Caco-2 (cell line): ENCODE data around the gene ZNF546. TPM values are rescaled to one million over a fixed set of nuclear protein-coding genes. Genes with fewer than 3 reads are reported as not detected.

Experiments
- BruUV-seq: library from RNA; stranded (reverse); fragments of 400-500 nt; replicated peaks from 2 replicates; lab custom pipeline; 2021; lab: Mats Ljungman, UMichigan
- CTCF ChIA-PET: fragments of 300-600 bp; sonication (Branson Sonifier 250); formaldehyde crosslinking; loops from one replicate; lab custom pipeline; 2022; ENCODE audit warnings: antibody characterized with exemption; lab: Charles Lee
- POLR2A ChIA-PET: fragments of 300-600 bp; sonication (Branson Sonifier 250); formaldehyde crosslinking; loops from one replicate; lab custom pipeline; 2022; ENCODE audit warnings: antibody characterized with exemption; lab: Charles Lee
- DNase-seq, 2 experiments: peaks; one replicate each; pipeline versions ENCODE4 v3.0.0 to v3.0.0-alpha.2; 2020 to 2022
- H3K27me3 ChIP-seq: replicated peaks from 2 replicates; pipeline ENCODE4 v1.6.0; 2011; ENCODE audit warnings: low read length; ENCODE audit not compliant: control insufficient read depth, insufficient read depth
- H3K36me3 ChIP-seq: 2 replicates; pipeline ENCODE4 v1.5.1; 2011; ENCODE audit warnings: low read length; ENCODE audit not compliant: control insufficient read depth, insufficient read depth
- H3K4me1 ChIP-seq: fragments of 250-450 bp; sonication (Bioruptor Pico); 2 replicates; pipeline ENCODE4 v1.5.1; 2020; ENCODE audit warnings: mild to moderate bottlenecking
- H3K4me3 ChIP-seq: 2 replicates; pipeline ENCODE4 v1.5.1; 2011; ENCODE audit warnings: low read depth, mild to moderate bottlenecking, control low read depth, low read length
- H3K9me3 ChIP-seq: fragments of 250-450 bp; sonication (Bioruptor Pico); 2 replicates; pipeline ENCODE4 v1.5.1; 2020; ENCODE audit warnings: mild to moderate bottlenecking, moderate library complexity
- H3K27ac Mint-ChIP-seq: one replicate; pipeline ENCODE4 v1.8.0; 2022; ENCODE audit warnings: mixed read lengths; ENCODE audit not compliant: unreplicated experiment
- H3K27me3 Mint-ChIP-seq: one replicate; pipeline ENCODE4 v1.8.0; 2022; ENCODE audit warnings: mixed read lengths; ENCODE audit not compliant: insufficient read depth, unreplicated experiment
- H3K36me3 Mint-ChIP-seq: one replicate; pipeline ENCODE4 v1.8.0; 2022; ENCODE audit warnings: mild to moderate bottlenecking, mixed read lengths; ENCODE audit not compliant: insufficient read depth, unreplicated experiment
- H3K4me1 Mint-ChIP-seq: one replicate; pipeline ENCODE4 v1.8.0; 2022; ENCODE audit warnings: low read depth, mixed read lengths; ENCODE audit not compliant: unreplicated experiment
- H3K4me3 Mint-ChIP-seq: one replicate; pipeline ENCODE4 v1.8.0; 2022; ENCODE audit warnings: mild to moderate bottlenecking, moderate library complexity, mixed read lengths; ENCODE audit not compliant: unreplicated experiment
- H3K9me3 Mint-ChIP-seq: one replicate; pipeline ENCODE4 v1.8.0; 2022; ENCODE audit warnings: mixed read lengths; ENCODE audit not compliant: unreplicated experiment
- CTCF ChIP-seq, 2 experiments: fragments of 200-600 bp in 1 of 2; IDR thresholded peaks; 1 replicate in 1 of 2; 2 replicates in 1 of 2; pipeline versions ENCODE4 v1.5.1 to v1.8.0; 2011 to 2022; ENCODE audit warnings: antibody characterized with exemption in 1 of 2, control low read depth in 1 of 2, inconsistent platforms in 1 of 2, low read depth in 1 of 2, low read length in 1 of 2, mild to moderate bottlenecking in 1 of 2, moderate library complexity in 1 of 2; ENCODE audit not compliant: insufficient read depth in 1 of 2, severe bottlenecking in 1 of 2, unreplicated experiment in 1 of 2
- intact Hi-C: fragments of 100-400 bp; cut with micrococcal nuclease; formaldehyde crosslinking; loops from one replicate; pipeline ENCODE4 v1.10.0; 2022; ENCODE audit not compliant: unreplicated experiment
- total RNA-seq: library from RNA; stranded (reverse); gene quantifications from 2 replicates; pipeline ENCODE4 v1.2.3, GENCODE V29; 2022

The ZNF546 gene
- total RNA-seq, 1 experiment from 2014 or later: 0.98 TPM

GRCh38 chr19:40013991-40014390, 17.1 kb downstream of the ZNF546 start:
- no peaks in the 10 kb centered on the region for H3K27me3 ChIP-seq
- no peak overlapping the region for H3K4me3 ChIP-seq
- ChIA-PET POLR2A (no interaction called here), CTCF (no interaction called here)
- peaks cover 52% of the 10 kb centered on the region for H3K9me3 ChIP-seq
- no peaks in the 10 kb centered on the region for H3K27me3 Mint-ChIP-seq
- H3K4me1 ChIP-seq: no peaks in the 10 kb centered on the region
- peaks cover 51% of the 10 kb centered on the region for H3K9me3 Mint-ChIP-seq
- no peak for TF ChIP-seq CTCF (IDR thresholded peaks at IDR 0.05; ENCODE audit: insufficient read depth in 1 of 2, low read depth in 1 of 2, low read length in 1 of 2, severe bottlenecking in 1 of 2, unreplicated experiment in 1 of 2)
- H3K36me3 Mint-ChIP-seq: no peaks in the 10 kb centered on the region
- H3K36me3 ChIP-seq: no peaks in the 10 kb centered on the region
- no peak overlapping the region for H3K4me3 Mint-ChIP-seq
- BruUV-seq: no TSS peak
- intact Hi-C loops: no loop called here
- no peak for DNase-seq
- no peaks in the 10 kb centered on the region for H3K4me1 Mint-ChIP-seq
- H3K27ac Mint-ChIP-seq: no peak overlapping the region

- no peak overlapping the region for H3K4me3 Mint-ChIP-seq
- peaks cover 6% of the 10 kb centered on the region for H3K36me3 Mint-ChIP-seq
- TF ChIP-seq CTCF (IDR thresholded peaks at IDR 0.05; ENCODE audit: insufficient read depth in 1 of 2, low read depth in 1 of 2, low read length in 1 of 2, severe bottlenecking in 1 of 2, unreplicated experiment in 1 of 2): no peak
- H3K27me3 Mint-ChIP-seq: no peaks in the 10 kb centered on the region
- DNase-seq: no peak
- H3K4me1 Mint-ChIP-seq: no peaks in the 10 kb centered on the region
- ChIA-PET POLR2A (no interaction called here), CTCF (no interaction called here)
- H3K9me3 Mint-ChIP-seq: peaks cover 68% of the 10 kb centered on the region
- no peaks in the 10 kb centered on the region for H3K4me1 ChIP-seq
- H3K36me3 ChIP-seq: no peaks in the 10 kb centered on the region
- no peak overlapping the region for H3K27ac Mint-ChIP-seq
- intact Hi-C loops: no loop called here
- H3K9me3 ChIP-seq: peaks cover 38% of the 10 kb centered on the region
- no peaks in the 10 kb centered on the region for H3K27me3 ChIP-seq
- BruUV-seq: no TSS peak
- no peak overlapping the region for H3K4me3 ChIP-seq
Measured at GRCh38 chr19:40023969-40024368, 27.1 kb downstream of the ZNF546 start.

- Mint-ChIP-seq H3K27ac (no peak overlapping the region), H3K36me3 (peaks cover 6% of the 10 kb centered on the region), H3K4me3 (no peak overlapping the region), H3K4me1 (no peaks in the 10 kb centered on the region), H3K27me3 (no peaks in the 10 kb centered on the region), H3K9me3 (peaks cover 77% of the 10 kb centered on the region)
- no peak for DNase-seq
- H3K4me3 ChIP-seq: no peak overlapping the region
- no peaks in the 10 kb centered on the region for H3K27me3 ChIP-seq
- BruUV-seq: no TSS peak
- ChIA-PET CTCF (no interaction called here), POLR2A (no interaction called here)
- no peaks in the 10 kb centered on the region for H3K4me1 ChIP-seq
- peaks cover 36% of the 10 kb centered on the region for H3K9me3 ChIP-seq
- no peaks in the 10 kb centered on the region for H3K36me3 ChIP-seq
- intact Hi-C loops: no loop called here
- TF ChIP-seq CTCF (IDR thresholded peaks at IDR 0.05; ENCODE audit: insufficient read depth in 1 of 2, low read depth in 1 of 2, low read length in 1 of 2, severe bottlenecking in 1 of 2, unreplicated experiment in 1 of 2): no peak
Measured at GRCh38 chr19:40025938-40026596, 29.2 kb downstream of the ZNF546 start.
